ENCODE data around the gene GNAL.
A peak's percentile ranks its signal among the peaks of the same experiment; 100 is the strongest.

The GNAL gene

DNA sequence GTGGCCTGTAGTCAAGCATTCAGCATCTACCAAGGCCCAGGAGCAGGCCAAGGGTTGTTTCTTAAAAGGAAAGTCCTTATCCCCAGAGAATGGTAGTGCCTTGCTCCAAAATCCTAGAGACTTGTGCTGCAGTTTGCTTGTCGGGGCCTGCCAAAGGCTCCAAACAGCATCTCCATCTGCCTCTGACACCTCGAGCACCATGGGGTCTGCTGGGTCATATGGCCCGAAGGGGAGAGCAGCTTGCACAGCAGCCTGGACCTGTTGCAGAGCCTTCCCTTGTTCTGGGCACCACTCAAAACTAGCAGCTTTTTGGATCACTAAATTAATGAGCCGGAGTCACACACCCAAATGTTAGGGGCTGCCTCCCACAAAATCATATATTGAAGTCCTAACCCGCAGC lies 35.7 kb downstream of the GNAL start:
- DNase-seq (ENCODE audit: low read depth), result no peak

DNA sequence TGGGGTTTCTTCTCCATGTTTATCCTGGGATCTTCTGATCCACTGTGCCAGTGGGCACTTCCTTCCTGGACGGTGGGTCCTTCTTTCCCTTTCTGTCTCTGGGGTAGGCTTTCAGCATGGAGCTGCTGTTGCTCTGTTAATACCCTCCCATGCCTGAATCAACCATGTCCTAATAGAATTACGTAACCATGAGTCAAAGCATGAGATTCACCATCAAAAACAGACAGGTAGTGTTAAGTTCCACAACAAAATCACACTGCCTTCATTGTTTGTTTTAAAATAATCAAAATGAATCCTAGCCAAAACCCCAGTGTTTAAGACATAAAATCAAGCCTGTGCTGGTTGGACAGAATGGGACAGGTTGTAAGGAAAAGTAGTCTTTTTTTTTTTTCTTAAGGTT lies 37.5 kb downstream of the GNAL start:
- DNase-seq (ENCODE audit: low read depth), result peak; percentile 7

DNA sequence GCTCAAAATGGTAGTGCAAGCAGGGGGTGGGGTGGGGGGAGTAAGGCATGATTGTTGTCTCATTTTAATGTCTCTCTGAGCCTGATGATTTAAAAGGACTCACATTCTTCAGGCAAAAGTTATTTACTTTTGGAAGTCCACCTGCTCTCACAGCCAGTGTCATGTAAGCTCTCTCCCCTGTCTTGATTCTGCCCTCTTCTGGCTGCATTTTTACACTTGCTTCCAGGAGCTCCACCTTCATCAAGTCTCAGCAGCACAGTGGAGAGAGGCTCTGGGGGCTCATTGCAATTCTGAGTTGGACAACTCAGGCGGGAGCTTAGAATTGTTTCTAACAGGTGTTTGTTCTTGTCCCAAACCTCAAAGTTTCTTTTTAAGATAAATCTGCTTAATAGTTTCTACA lies 39.2 kb downstream of the GNAL start:
- DNase-seq (ENCODE audit: low read depth), result peak; percentile 13

- DNase-seq (ENCODE audit: low read depth), result no peak
These were observed 40.5 kb downstream of the GNAL start for GRCh38 chr18:11729556-11729955.

DNA sequence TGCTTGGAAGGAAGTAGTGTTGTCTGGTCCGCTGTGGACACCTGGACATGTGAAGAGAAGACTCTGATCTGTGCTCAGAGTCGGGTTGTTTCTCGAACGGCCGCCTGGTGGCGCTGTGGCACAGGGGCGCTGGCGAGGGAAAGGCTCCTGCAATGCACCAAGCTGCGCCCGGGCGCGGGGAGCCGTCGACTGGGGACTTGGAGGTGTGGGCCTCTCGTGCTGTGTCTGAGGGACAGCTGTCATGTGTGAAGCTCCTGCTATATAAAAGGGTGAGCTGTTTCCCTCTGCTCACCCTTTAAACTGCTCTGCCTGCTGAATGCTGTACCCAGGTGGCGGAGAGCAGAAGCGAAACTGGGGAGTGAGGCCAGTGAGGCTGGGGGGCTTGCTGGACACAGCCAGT lies 44.0 kb downstream of the GNAL start:
- DNase-seq (ENCODE audit: low read depth), result peak; percentile 67

- DNase-seq (ENCODE audit: low read depth), result no peak
These were observed 47.6 kb downstream of the GNAL start for GRCh38 chr18:11736656-11737055.

DNA sequence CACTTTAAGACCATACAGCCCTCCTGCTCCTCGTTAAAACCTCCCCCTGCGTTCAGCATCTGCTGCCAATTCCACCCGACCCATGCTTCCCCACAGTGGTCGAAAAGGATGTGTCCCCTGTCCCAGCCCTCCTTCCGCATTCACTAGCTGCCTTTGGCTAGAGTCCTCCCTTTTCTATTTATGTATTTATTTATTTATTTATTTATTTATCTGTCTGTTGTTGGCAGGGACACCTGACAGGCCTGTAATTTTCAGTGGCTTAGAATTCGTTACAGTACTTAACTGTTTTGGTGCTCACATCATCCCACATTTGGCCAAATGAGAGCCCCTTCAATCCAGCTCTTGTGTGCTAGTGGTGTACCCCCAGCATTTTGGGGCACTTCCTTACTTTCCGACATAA lies 50.8 kb downstream of the GNAL start:
- no peak for DNase-seq (ENCODE audit: low read depth)

- no peak for DNase-seq (ENCODE audit: low read depth)
These were observed 51.4 kb downstream of the GNAL start for GRCh38 chr18:11740461-11740860.

- DNase-seq (ENCODE audit: low read depth), result peak; percentile 32
These were observed 52.6 kb downstream of the GNAL start for GRCh38 chr18:11741505-11742145.

- DNase-seq (ENCODE audit: low read depth), result no peak
These were observed 56.5 kb downstream of the GNAL start for GRCh38 chr18:11745521-11745920.

DNA sequence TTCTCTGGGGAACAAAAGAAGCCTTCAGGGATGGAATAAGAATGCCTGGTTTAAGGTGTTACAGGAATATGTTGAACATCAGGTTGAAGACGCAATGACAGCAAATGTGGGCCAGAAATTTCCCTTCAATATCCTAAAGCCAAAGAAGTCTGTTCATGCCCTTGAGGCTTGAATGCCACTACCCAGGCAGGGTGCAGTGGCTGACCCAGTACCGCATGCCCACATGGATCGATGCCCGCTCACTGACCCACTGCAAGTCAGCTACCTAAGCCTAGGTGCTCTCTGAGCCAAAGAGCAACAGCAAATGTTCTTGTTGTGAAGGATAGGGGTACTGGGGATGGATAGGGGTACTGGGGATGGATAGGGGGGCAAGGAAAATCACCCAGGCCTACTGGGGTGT lies 58.2 kb downstream of the GNAL start:
- no peak for DNase-seq (ENCODE audit: low read depth)

DNA sequence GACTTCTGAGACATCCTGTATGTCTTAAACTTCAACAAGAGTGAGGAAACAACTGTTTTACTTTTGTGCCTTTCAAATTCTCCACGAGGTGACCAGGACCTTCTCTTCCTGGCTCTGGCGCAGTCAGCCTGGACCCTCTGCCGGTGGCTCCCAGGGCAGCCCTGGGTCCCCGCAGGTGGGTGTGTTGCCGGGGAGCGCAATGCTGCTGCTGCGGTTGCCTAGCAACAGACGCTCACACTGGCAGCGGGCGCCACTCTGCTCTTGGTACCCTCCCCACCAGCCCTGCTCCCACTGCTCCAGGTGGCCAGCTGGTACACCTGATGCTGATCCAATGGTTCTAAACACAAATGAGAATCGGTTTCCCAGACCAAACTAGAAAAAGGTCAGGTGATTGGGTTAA lies 58.7 kb downstream of the GNAL start:
- no peak for DNase-seq (ENCODE audit: low read depth)

DNA sequence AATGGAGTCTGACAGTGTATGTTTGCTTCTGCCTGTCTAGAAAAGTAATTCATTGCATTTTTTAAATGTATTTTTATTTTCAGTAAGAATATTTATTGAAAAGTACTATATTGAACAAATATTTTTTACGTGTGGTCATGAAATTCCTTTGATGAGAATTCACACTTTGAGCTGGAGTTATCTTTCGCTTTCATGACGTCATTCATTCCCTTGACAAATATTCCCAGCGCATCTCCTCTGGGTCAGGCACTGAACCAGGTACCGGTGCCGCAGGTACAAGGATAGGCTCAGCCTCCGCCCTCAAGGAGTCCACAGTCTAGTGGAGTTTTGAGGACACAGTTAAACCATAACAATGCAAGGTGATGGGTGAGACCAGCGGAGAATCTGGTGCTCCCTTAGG lies 60.2 kb downstream of the GNAL start:
- no peak for DNase-seq (ENCODE audit: low read depth)

- DNase-seq (ENCODE audit: low read depth), result no peak
These were observed 61.1 kb downstream of the GNAL start for GRCh38 chr18:11750171-11750570.

DNA sequence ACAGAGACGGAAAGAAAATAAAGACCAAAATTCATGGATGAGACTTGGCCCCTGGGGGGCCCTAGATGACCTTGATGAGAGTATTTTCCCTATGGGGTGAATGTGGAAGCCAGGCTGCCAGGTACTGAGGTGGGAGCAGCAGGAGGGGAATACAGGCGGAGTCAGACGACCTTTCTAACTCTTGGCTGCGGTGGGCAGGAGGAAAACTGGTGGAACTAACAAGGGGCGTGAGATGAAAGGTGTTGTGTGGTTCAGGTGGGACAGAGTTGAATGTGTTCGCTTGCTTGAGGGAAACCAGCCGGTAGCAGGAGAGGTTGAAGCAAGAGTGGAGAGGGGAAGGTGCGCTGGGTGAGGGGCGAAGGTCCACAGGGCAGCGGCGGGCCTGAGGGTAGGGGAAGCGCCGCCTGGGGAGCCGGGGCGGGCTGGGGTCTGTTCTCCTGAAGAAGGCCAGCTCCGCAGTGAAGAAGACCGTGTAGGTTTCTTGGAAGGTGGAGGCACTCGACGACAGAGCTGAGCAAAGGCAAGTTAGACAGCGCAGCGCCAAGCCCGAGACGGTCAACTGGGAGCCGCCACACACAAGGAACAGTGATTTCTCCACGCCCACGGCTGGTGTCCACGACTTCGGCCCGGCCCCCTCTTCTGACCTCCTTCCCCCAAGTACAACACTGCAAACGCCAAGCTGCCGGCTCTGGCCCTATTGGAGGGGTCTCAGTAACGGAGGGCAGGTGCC lies 61.7 kb downstream of the GNAL start:
- DNase-seq (ENCODE audit: low read depth), result no peak

DNA sequence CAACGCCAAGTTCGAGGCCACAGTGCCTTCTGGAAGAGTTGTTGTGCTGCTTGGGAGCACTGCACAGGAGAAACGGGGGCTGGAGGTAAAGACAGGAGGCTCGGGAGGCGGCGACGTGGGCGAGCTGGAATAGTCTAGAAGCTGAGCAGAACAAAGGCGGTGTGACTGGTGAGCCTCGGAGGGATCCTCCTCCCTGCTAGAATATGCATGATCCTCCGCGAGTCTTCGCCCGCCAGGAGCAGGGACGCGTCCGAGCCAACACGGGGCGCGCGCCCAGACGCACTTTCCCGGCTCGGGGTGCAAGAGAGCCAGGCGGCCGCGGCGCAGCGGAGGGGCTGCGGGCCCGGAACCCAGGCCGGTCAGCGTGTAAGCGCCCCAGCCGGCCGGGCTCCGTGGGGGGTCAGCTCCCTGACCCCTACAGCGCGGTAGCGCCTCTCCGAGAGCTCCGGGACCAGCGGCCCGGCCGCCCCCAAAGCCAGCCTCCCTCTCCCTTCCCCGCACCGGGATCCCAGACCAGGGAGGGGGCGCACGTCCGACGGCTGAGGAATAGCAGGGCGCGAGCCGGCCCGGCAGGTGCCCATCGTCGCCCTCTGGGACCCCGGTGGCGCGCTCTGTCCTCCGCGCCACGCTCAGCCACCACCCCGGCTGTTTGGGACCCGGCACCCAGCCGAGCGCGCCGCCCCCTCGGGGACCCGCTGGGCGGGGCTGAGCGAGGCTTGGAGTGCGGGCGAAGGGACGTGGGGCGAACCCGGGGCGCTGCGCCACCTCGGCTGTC lies 62.5 kb downstream of the GNAL start:
- no peak for DNase-seq (ENCODE audit: low read depth)

- peak; percentile 27 for DNase-seq (ENCODE audit: low read depth)
These were observed 63.2 kb downstream of the GNAL start for GRCh38 chr18:11752116-11752911.

- no peak for DNase-seq (ENCODE audit: low read depth)
These were observed 65.9 kb downstream of the GNAL start for GRCh38 chr18:11754979-11755378.

DNA sequence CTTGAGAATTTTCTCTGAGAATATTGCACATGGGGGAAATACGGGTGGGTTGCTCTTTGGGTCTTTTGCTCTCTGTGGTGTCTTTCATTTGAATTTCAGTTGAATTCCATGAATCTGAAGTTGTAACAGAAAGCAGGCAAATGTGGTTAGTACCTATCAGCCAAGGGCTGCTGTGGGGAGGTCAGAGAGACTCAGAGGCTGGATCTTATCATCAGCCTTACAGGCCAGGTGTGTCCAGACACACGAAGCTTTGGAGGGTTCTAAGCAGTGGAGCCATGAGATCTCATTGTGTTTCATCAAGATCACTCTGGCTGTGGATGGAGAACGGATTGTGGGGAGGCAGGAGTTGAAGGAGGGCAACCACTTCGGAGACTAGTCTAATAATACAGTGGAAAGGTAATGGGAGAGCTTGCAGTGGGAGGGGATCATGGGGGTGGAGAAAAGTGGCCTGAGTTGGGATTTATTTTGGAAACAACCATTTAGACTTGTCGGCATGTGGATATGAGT lies 68.1 kb downstream of the GNAL start:
- no peak for DNase-seq (ENCODE audit: low read depth)

DNA sequence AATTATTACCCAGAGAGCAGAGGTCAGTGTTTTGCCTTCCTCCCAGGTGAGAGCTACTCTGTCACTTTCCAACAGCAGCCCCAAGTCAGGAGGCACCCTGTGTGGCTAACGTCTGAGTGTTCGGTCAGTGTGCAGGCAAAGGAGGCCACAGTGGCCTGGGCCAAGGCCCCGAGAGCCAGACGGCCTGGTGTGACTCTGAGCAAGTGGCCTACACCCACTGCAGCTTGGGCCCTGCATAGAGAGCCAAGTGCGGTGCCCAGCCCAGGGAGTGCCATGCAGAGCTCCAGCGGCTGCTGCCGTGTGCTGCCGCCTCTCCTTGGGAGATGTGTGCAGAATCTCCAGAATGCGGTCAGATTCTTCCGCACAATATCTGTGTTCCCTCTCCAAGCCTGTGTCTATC lies 70.4 kb downstream of the GNAL start:
- DNase-seq (ENCODE audit: low read depth), result no peak

GRCh38 chr18:11760498-11761167 lies 71.6 kb downstream of the GNAL start:
- no peak for DNase-seq (ENCODE audit: low read depth)

GRCh38 chr18:11761553-11761952 lies 72.5 kb downstream of the GNAL start:
- peak; percentile 14 for DNase-seq (ENCODE audit: low read depth)

Data from ELR (cell line).